Heart left ventricle (tissue), 16 donors: ENCODE data around the gene CDC42. TPM values are rescaled to one million over a fixed set of nuclear protein-coding genes. Genes with fewer than 3 reads are reported as not detected.

Source experiments
- ATAC-seq, 4 donors: fragments of 200-7000 bp; cut with Tn5 transposase; one replicate each; pipeline ENCODE4 v1.9.1; 2020 to 2022; ENCODE audit warnings: moderate library complexity in 4 of 4, mild to moderate bottlenecking in 3 of 4, moderate number of reproducible peaks in 1 of 4
- DNase-seq, 5 donors: peaks; one replicate each; pipeline ENCODE4 v3.0.0-alpha.2; 2020
- H3K27ac ChIP-seq, 12 donors: fragments of 200-600 bp; sonication (generic) in 4 of 12; one replicate each; pipeline versions ENCODE4 v1.5.0 to v1.8.0; 2016 to 2022; ENCODE audit warnings: mild to moderate bottlenecking in 2 of 12
- H3K27me3 ChIP-seq, 9 donors: fragments of 200-600 bp; sonication (generic) in 2 of 9; one replicate each; pipeline versions ENCODE4 v1.5.1 to v1.8.0; 2016 to 2022; ENCODE audit warnings: mild to moderate bottlenecking in 3 of 9
- H3K36me3 ChIP-seq, 9 donors: fragments of 200-600 bp; sonication (generic) in 2 of 9; one replicate each; pipeline versions ENCODE4 v1.5.0 to v1.8.0; 2018 to 2022; ENCODE audit warnings: mild to moderate bottlenecking in 2 of 9
- H3K4me1 ChIP-seq, 12 donors: fragments of 200-600 bp; sonication (generic) in 4 of 12; one replicate each; pipeline versions ENCODE4 v1.5.0 to v1.8.0; 2016 to 2022; ENCODE audit warnings: mild to moderate bottlenecking in 3 of 12
- H3K4me3 ChIP-seq, 12 donors: fragments of 200-600 bp; sonication (generic) in 4 of 12; one replicate each; pipeline versions ENCODE4 v1.5.0 to v1.8.0; 2017 to 2022; ENCODE audit warnings: mild to moderate bottlenecking in 9 of 12, moderate library complexity in 4 of 12
- H3K9me3 ChIP-seq, 12 donors: fragments of 200-600 bp; sonication (generic) in 4 of 12; one replicate each; pipeline versions ENCODE4 v1.5.0 to v1.8.0; 2016 to 2022; ENCODE audit warnings: mild to moderate bottlenecking in 1 of 12
- POLR2A ChIP-seq, 2 donors: fragments of 450-650 bp; IDR thresholded peaks; one replicate each; pipeline ENCODE4 v1.6.1; 2017; ENCODE audit warnings: antibody characterized with exemption in 2 of 2, mild to moderate bottlenecking in 2 of 2, moderate library complexity in 2 of 2
- WGBS, 4 donors: extraction: QIAGEN DNeasy Blood & Tissue Kit in 2 of 4; methylation state at CpG; one replicate each; pipeline versions ENCODE4 v1.1.5 to v1.1.7; 2013 to 2018; 5-methylcytosine and 5-hydroxymethylcytosine counted together
- intact Hi-C, 10 donors: fragments of 100-400 bp; cut with DNase I; formaldehyde crosslinking; loops; one replicate each; pipeline versions ENCODE4 v1.11.1 to v1.14.2; 2022
- polyA plus RNA-seq, 2 donors: library from polyadenylated mRNA; stranded (reverse); fragments of 200-250 nt; gene quantifications; one replicate each; pipeline ENCODE4 v1.2.3, GENCODE V29; 2013
- total RNA-seq, 9 donors: library from RNA; depleted of rRNA in 2 of 9; stranded (reverse); fragments of >200 nt in 2 of 9; fragmentation: NEBNext Ultra II Directional in 3 of 9; extraction: Animal tissue kit (Norgen Biotek cat#: 25700) in 3 of 9; gene quantifications; one replicate each; pipeline versions ENCODE4 v1.1.0 to v1.2.4, GENCODE V29; 2016 to 2023
- TF ChIP-seq, protein P1 (sequence below), 12 donors: fragments of 200-600 bp; sonication (generic) in 4 of 12; IDR thresholded peaks; one replicate each; pipeline versions ENCODE4 v1.5.0 to v1.8.0; 2018 to 2022; ENCODE audit warnings: antibody characterized with exemption in 12 of 12, mild to moderate bottlenecking in 5 of 12
- donor health status: ischemic (EF 13 %, LVEDD 7.1; RV severe dilation, severe dysfunction).
- donor health status: healthy with polysubstance abuse.
- donor health status: DM: no; HTN: yes; CAD: no.
- donor health status: DM: no; HTN: no; CAD: no.
- donor health status: ischemic (EF 25% LVEDD 6.9; RV normal size, moderate dysfunction).
- donor health status: ischemic (EF 25% LVEDD 5.7; RV mildly dilated, moderate dysfunction).
- donor health status: healthy.
- donor health status: DM: yes; HTN: yes; CAD: no.
- donor health status: ischemic (EF 35%, LVEDD 5.7; RV mildly dilated, moderate dysfunction).
- donor health status: nonischemic (EF 11% LVEDD 7.7; RV severe dilation, severe dysfunction).
- donor health status: DM: yes; HTN: yes; CAD: no.
- donor health status: PGD.
- donor health status: ischemic (EF 29% LVEDD 5.4; RV normal size, mild dysfunction).
- donor health status: nonischemic (EF 23%, LVEDD 6.1; RV moderate dilation, normal function).

Gene CDC42
- total and polyA plus RNA-seq, 11 donors, result 74.3 to 260 (median 184) TPM

DNA sequence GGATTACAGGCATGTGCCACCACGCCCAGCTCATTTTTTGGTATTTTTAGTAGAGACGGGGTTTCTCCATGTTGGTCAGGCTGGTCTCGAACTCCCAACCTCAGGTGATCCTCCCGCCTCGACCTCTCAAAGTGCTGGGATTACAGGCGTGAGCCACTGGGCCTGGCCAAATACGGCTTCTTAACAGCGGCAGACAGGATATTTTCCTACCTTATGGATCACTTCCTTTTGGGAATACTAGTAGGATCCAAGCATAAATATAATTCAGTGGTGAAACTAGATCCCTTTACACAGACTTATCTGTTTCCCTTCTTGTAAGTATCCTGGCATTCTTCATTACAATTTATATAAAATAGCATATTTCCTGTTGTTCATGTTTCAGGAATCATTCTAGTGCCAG is 49.5 kb downstream of the CDC42 start:
- DNase-seq (no peak), ATAC-seq (no peak)
- peaks cover 0 to 62% (median 37%) of the 10 kb centered on the region in 9 donors for H3K36me3 ChIP-seq
- peaks cover 0 to 33% (median 8%) of the 10 kb centered on the region in 12 donors for H3K4me1 ChIP-seq
- WGBS, 4 donors, result 72 to 76% (median 75%) methylated on average over 8 of the region's 8 CpGs
- H3K4me3 ChIP-seq, result no peak overlapping the region
- TF ChIP-seq, protein P1, sequence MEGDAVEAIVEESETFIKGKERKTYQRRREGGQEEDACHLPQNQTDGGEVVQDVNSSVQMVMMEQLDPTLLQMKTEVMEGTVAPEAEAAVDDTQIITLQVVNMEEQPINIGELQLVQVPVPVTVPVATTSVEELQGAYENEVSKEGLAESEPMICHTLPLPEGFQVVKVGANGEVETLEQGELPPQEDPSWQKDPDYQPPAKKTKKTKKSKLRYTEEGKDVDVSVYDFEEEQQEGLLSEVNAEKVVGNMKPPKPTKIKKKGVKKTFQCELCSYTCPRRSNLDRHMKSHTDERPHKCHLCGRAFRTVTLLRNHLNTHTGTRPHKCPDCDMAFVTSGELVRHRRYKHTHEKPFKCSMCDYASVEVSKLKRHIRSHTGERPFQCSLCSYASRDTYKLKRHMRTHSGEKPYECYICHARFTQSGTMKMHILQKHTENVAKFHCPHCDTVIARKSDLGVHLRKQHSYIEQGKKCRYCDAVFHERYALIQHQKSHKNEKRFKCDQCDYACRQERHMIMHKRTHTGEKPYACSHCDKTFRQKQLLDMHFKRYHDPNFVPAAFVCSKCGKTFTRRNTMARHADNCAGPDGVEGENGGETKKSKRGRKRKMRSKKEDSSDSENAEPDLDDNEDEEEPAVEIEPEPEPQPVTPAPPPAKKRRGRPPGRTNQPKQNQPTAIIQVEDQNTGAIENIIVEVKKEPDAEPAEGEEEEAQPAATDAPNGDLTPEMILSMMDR (IDR thresholded peaks at IDR 0.05), result no peak
- no peak for TF ChIP-seq POLR2A (IDR thresholded peaks at IDR 0.05)
- H3K27me3 ChIP-seq, result no peaks in the 10 kb centered on the region
- intact Hi-C loops, result loop anchor here in 6 of 10 donors (10.0 kb wide), 3 partner anchors 173 to 543 kb away; partner anchors contain the start of gene C1QC (in 3 of the 6)
- H3K9me3 ChIP-seq, result no peaks in the 10 kb centered on the region
- H3K27ac ChIP-seq, result no peak overlapping the region

DNA sequence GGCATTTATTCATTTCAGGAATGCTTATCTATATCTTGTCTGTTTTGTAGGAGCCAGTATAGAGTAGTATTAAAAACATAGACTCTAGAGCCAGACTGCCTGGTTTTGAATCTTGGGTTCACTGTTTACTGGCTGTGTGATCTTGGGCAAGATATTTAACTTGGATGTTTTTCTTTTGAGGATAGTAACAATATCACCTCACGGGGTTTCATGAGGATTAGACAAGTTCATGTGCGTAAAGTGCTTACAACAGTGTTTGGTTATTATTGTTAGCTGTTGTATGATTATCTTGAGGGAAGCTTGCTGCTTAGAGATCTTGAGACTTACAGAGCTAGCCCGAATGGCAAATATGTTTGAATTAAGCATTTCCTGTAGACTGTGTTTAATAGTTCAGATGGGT is 50.2 kb downstream of the CDC42 start:
- ATAC-seq (no peak), DNase-seq (no peak)
- TF ChIP-seq, protein P1 (IDR thresholded peaks at IDR 0.05), result no peak
- TF ChIP-seq POLR2A (IDR thresholded peaks at IDR 0.05), result no peak
- Histone ChIP-seq H3K4me1 (peaks cover 0 to 33% (median 8%) of the 10 kb centered on the region in 12 donors), H3K27ac (no peak overlapping the region), H3K27me3 (no peaks in the 10 kb centered on the region), H3K36me3 (peaks cover 0 to 56% (median 29%) of the 10 kb centered on the region in 9 donors), H3K4me3 (no peak overlapping the region), H3K9me3 (no peaks in the 10 kb centered on the region)
- intact Hi-C loops, result loop anchor here in 6 of 10 donors (10.0 kb wide), 3 partner anchors 172 to 542 kb away; partner anchors contain the start of gene C1QC (in 3 of the 6)
- 79 to 89% (median 80%) methylated on average over 3 of the region's 3 CpGs for WGBS, 4 donors

DNA sequence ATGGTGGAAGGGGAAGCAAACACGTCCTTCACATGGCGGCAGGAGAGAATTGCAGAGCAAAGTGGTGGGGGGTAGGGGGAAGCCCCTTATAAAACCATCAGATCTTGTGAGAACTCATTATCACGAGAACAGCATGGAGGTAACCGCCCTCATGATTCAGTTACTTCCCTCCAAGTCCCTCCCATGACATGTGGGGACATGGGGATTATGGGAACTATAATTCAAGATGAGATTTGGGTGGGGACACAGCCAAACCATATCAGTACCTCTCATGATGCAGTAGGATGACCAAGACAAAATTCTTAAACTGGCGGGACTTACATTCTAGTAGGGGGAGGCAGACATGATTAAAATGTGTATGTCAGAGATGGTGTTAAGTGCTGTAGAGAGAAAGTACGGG is 51.6 kb downstream of the CDC42 start:
- 88 to 90% (median 90%) methylated on average over 6 of the region's 6 CpGs for WGBS, 4 donors
- Histone ChIP-seq H3K27ac (no peak overlapping the region), H3K9me3 (no peaks in the 10 kb centered on the region), H3K36me3 (peaks cover 0 to 56% (median 22%) of the 10 kb centered on the region in 9 donors), H3K4me1 (peaks cover 0 to 44% (median 19%) of the 10 kb centered on the region in 12 donors), H3K4me3 (no peak overlapping the region), H3K27me3 (no peaks in the 10 kb centered on the region)
- intact Hi-C loops, result loop anchor here in 6 of 10 donors (10.0 kb wide), 3 partner anchors 171 to 541 kb away; partner anchors contain the start of gene C1QC (in 3 of the 6)
- ATAC-seq (no peak), DNase-seq (no peak)
- TF ChIP-seq, protein P1 (IDR thresholded peaks at IDR 0.05), result no peak
- TF ChIP-seq POLR2A (IDR thresholded peaks at IDR 0.05), result no peak

DNA sequence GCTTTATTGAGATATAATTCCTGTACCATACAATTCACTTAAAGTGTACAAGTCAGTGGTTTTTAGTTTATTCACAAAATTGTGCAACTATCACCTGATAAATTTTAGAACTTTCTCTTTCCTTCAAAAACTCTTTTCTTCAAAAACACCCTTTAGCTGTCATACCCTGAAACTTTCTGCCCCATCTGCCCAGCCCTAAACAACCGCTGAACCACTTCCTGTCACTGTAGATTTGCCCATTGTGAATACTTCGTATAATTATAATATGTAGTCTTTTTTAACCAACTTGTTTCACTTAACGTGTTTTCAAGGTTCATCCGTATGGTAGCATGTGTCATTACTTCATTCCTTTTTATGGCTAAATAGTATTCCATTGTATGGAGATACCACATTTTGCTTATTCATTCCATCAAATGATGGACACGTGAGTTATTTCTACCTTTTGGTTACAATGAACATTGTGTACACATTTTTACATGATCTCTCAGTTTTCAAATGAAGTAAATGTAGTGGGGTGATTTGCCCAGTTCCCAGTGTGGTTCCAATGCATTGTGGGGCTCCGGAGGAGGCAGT is 52.4 kb downstream of the CDC42 start:
- peaks cover 0 to 61% (median 14%) of the 10 kb centered on the region in 9 donors for H3K36me3 ChIP-seq

More for the DNA sequence above, 52.4 kb downstream of the CDC42 start:
- no peaks in the 10 kb centered on the region for H3K9me3 ChIP-seq
- H3K4me1 ChIP-seq, result peaks cover 0 to 44% (median 22%) of the 10 kb centered on the region in 12 donors
- intact Hi-C loops, result loop anchor here (5.0 to 10.0 kb wide), 8 partner anchors 167 to 540 kb away; partner anchors contain the start of gene C1QC (in 4 of the 10)
- ATAC-seq (no peak), DNase-seq (no peak)
- 91 to 95% (median 93%) methylated on average over 6 of the region's 6 CpGs for WGBS, 4 donors
- H3K4me3 ChIP-seq, result no peak overlapping the region
- H3K27me3 ChIP-seq, result no peaks in the 10 kb centered on the region
- H3K27ac ChIP-seq, result no peak overlapping the region
- TF ChIP-seq, protein P1 (IDR thresholded peaks at IDR 0.05), result no peak
- TF ChIP-seq POLR2A (IDR thresholded peaks at IDR 0.05), result no peak
